Spinal cord (tissue), 10 donors: ENCODE results near the gene KCNN1. TPM values are rescaled to one million over a fixed set of nuclear protein-coding genes. Genes with fewer than 3 reads are reported as not detected.
A peak's percentile ranks its signal among the peaks of the same experiment; 100 is the strongest.
"Not testable (repeated sequence)": the region's sequence is repeated elsewhere in the genome, so short reads cannot be mapped to it uniquely, and the experiment has no call there.

Experiments
- DNase-seq, 6 donors: peaks; one replicate each; pipeline versions ENCODE4 v3.0.0 to v3.0.0-alpha.2; 2013 to 2015; ENCODE audit warnings: low spot score in 6 of 6, low read depth in 4 of 6
- H3K27ac ChIP-seq: one replicate; pipeline ENCODE4 v1.5.1; 2013; ENCODE audit warnings: low read depth, low read length, control low read depth
- H3K27me3 ChIP-seq: one replicate; pipeline ENCODE4 v1.6.1; 2013; ENCODE audit warnings: low read length; ENCODE audit not compliant: control insufficient read depth, insufficient read depth
- H3K36me3 ChIP-seq: one replicate; pipeline ENCODE4 v1.6.1; 2013; ENCODE audit warnings: low read length; ENCODE audit not compliant: control insufficient read depth, insufficient read depth
- H3K4me1 ChIP-seq: one replicate; pipeline ENCODE4 v1.6.1; 2013; ENCODE audit warnings: low read length; ENCODE audit not compliant: control insufficient read depth, insufficient read depth
- H3K4me3 ChIP-seq: one replicate; pipeline ENCODE4 v1.5.1; 2013; ENCODE audit warnings: low read depth, low read length, control low read depth
- H3K9me3 ChIP-seq: one replicate; pipeline ENCODE4 v1.6.1; 2013; ENCODE audit warnings: low read length; ENCODE audit not compliant: control insufficient read depth, insufficient read depth
- WGBS: methylation state at CpG from one replicate; pipeline ENCODE4 v1.1.5; 2013; ENCODE audit warnings: missing lambda C conversion rate; ENCODE audit not compliant: insufficient coverage; 5-methylcytosine and 5-hydroxymethylcytosine counted together
- polyA plus RNA-seq, 2 donors: library from polyadenylated mRNA; unstranded; fragments of 120-200 nt; gene quantifications; one replicate each; pipeline ENCODE4 v1.2.1, GENCODE V29; 2013; ENCODE audit not compliant: insufficient read length in 2 of 2
- total RNA-seq, 2 donors: library from RNA; depleted of rRNA in 1 of 2; stranded (reverse); fragments of 120-200 nt in 1 of 2; fragments of >200 nt in 1 of 2; gene quantifications; one replicate each; pipeline versions ENCODE4 v1.2.3 to v1.2.4, GENCODE V29; 2013 to 2014
- donor health status: healthy.

The KCNN1 gene
- total and polyA plus RNA-seq, 4 donors: 7.3 to 45.1 (median 27.1) TPM

GRCh38 chr19:17999684-18000479 is 33.0 kb downstream of the KCNN1 start:
- WGBS: 89% methylated on average over 17 of the region's 21 CpGs
- no peak overlapping the region for H3K4me3 ChIP-seq
- no peaks in the 10 kb centered on the region for H3K9me3 ChIP-seq
- H3K4me1 ChIP-seq: peaks cover 9% of the 10 kb centered on the region
- no peak for DNase-seq
- peaks cover 18% of the 10 kb centered on the region for H3K27me3 ChIP-seq
- H3K27ac ChIP-seq: no peak overlapping the region
- peaks cover 29% of the 10 kb centered on the region for H3K36me3 ChIP-seq

GRCh38 chr19:18000480-18000914 is 33.6 kb downstream of the KCNN1 start:
- 31% methylated on average over 11 of the region's 17 CpGs for WGBS
- Histone ChIP-seq H3K4me1 (peaks cover 9% of the 10 kb centered on the region), H3K9me3 (no peaks in the 10 kb centered on the region), H3K27me3 (peaks cover 18% of the 10 kb centered on the region), H3K4me3 (no peak overlapping the region), H3K27ac (no peak overlapping the region), H3K36me3 (peaks cover 29% of the 10 kb centered on the region)
- DNase-seq: no peak

GRCh38 chr19:18000915-18001776 is 34.2 kb downstream of the KCNN1 start:
- H3K27ac ChIP-seq: no peak overlapping the region
- H3K4me3 ChIP-seq: peak overlapping the region; percentile 33
- under 1% methylated on average over 100 of the region's 105 CpGs for WGBS
- H3K27me3 ChIP-seq: peaks cover 18% of the 10 kb centered on the region
- peaks cover 29% of the 10 kb centered on the region for H3K36me3 ChIP-seq
- DNase-seq: peak in 2 of 6 donors; percentile 32 to 69
- peaks cover 9% of the 10 kb centered on the region for H3K4me1 ChIP-seq
- H3K9me3 ChIP-seq: no peaks in the 10 kb centered on the region

GRCh38 chr19:18001777-18002345 is 35.0 kb downstream of the KCNN1 start:
- Histone ChIP-seq H3K27ac (no peak overlapping the region), H3K27me3 (peaks cover 18% of the 10 kb centered on the region), H3K4me1 (peaks cover 7% of the 10 kb centered on the region), H3K4me3 (peak overlapping the region; percentile 33), H3K9me3 (no peaks in the 10 kb centered on the region), H3K36me3 (peaks cover 25% of the 10 kb centered on the region)
- 55% methylated on average over 7 of the region's 15 CpGs for WGBS
- DNase-seq: no peak

- WGBS: 83% methylated on average over 24 of the region's 27 CpGs
- Histone ChIP-seq H3K4me3 (no peak overlapping the region), H3K36me3 (peaks cover 22% of the 10 kb centered on the region), H3K27ac (no peak overlapping the region), H3K4me1 (peaks cover 12% of the 10 kb centered on the region), H3K27me3 (peaks cover 18% of the 10 kb centered on the region), H3K9me3 (no peaks in the 10 kb centered on the region)
- no peak for DNase-seq
Observed at GRCh38 chr19:18002347-18002850, 35.5 kb downstream of the KCNN1 start.

GRCh38 chr19:18005750-18006149 is 38.8 kb downstream of the KCNN1 start:
- not testable (repeated sequence) for H3K27ac ChIP-seq, DNase-seq, H3K9me3 ChIP-seq, H3K4me3 ChIP-seq
- peaks cover 13% of the 10 kb centered on the region for H3K36me3 ChIP-seq
- peaks cover 14% of the 10 kb centered on the region for H3K27me3 ChIP-seq
- 91% methylated on average over 16 of the region's 35 CpGs for WGBS
- peaks cover 29% of the 10 kb centered on the region for H3K4me1 ChIP-seq

- peaks cover 25% of the 10 kb centered on the region for H3K4me1 ChIP-seq
- no peaks in the 10 kb centered on the region for H3K9me3 ChIP-seq
- WGBS: 1% methylated on average over 46 of the region's 46 CpGs
- peak overlapping the region; percentile 46 for H3K4me3 ChIP-seq
- H3K27ac ChIP-seq: peak overlapping the region; percentile 84
- H3K27me3 ChIP-seq: peaks cover 4% of the 10 kb centered on the region
- peak in 3 of 6 donors; percentile 52 to 83 (median 78) for DNase-seq
- H3K36me3 ChIP-seq: peaks cover 14% of the 10 kb centered on the region
Observed at GRCh38 chr19:18007044-18007916, 40.4 kb downstream of the KCNN1 start.

- H3K36me3 ChIP-seq: peaks cover 14% of the 10 kb centered on the region
- H3K27ac ChIP-seq: peak within 1 kb of the TSS; percentile 84
- no peaks in the 10 kb centered on the region for H3K27me3 ChIP-seq
- H3K4me1 ChIP-seq: peaks cover 25% of the 10 kb centered on the region
- DNase-seq: peak; percentile 70 to 97 (median 86)
- no peaks in the 10 kb centered on the region for H3K9me3 ChIP-seq
- WGBS: 15% methylated on average over 92 of the region's 92 CpGs
- H3K4me3 ChIP-seq: peak within 1 kb of the TSS; percentile 46
Observed at GRCh38 chr19:18007917-18008673, 41.2 kb downstream of the KCNN1 start, which contains the start of gene ARRDC2. ARRDC2 (plus strand) TSS chr19:18008170; CDS start chr19:18008311, 141 bp downstream.
